MV-4-11 (cell line): ENCODE results near the gene CNGA2.
A peak's percentile ranks its signal among the peaks of the same experiment; 100 is the strongest.

Source experiments
- DNase-seq: peaks from one replicate; lab custom pipeline; 2025; lab: John Stamatoyannopoulos, UW

Gene CNGA2

DNA sequence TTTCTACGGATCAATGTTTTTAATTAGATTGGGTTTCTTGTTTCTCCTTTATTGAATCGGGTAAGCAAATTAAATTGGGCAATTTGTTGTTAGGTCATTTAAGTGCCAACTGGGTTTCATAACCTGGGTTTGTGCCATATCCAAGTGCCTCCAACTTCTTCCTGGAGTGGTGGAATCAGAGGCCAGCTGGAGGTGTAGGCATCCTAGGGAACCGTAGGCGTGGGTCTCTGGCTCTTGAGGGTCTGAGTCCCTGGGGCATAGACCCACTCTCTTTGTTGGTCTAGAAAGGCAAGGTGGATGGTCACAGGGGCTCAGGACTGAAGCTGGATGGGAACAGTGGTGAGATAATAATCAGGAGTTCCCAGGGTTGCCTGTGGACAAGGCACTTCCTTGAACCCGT, 18.3 kb downstream of the CNGA2 start:
- DNase-seq, result no peak

GRCh38 chrX:151753313-151754046, 18.9 kb downstream of the CNGA2 start:
- DNase-seq, result peak; percentile 24

DNA sequence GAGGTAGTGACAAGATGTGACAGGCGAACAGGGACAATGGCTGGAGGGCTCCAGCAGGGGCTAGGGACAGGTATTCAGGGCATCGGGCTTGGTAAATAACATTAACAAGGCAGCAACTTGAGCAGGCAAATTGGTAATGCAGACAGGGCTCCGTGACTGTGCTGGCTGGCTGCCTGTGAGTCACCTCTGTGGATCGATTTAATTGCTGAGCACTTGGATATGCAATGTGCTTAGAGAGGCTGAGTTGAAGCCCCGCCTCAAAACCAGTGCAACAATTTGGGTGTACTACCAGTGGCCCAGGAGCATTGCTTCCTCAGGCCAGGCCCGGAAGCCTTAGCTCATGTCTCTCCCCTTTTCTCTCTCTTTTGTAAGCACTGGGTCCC, 19.5 kb downstream of the CNGA2 start:
- peak; percentile 1 for DNase-seq

DNA sequence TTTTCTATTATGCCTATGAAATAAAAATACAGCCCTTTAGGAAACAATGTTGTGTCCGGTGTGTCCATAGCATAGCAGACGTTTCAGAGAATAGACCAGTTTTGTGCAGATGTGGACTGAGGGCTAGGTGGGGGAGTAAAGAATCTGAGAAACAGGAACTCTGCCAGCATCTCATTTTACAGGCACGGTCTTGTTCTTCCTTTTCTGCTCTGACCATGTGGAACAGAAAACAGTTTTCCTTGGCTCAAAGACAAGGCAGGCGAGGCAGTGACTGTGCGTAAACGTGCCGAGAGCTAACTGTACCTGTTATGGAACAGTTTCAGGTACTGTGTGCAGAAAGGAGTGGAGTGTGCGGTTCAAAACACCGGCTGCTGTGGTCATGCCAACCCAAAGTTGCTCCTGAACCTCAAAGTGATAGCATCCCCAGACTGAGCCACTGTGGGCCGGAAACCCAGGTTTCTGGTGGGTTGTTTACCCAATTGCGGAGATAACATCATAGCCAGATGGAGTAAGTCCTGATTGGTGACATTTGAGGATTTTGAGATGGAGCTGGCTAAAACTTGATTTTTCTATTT, 20.2 kb downstream of the CNGA2 start:
- no peak for DNase-seq

- DNase-seq, result no peak
These were observed 24.6 kb downstream of the CNGA2 start for GRCh38 chrX:151759041-151759708.

DNA sequence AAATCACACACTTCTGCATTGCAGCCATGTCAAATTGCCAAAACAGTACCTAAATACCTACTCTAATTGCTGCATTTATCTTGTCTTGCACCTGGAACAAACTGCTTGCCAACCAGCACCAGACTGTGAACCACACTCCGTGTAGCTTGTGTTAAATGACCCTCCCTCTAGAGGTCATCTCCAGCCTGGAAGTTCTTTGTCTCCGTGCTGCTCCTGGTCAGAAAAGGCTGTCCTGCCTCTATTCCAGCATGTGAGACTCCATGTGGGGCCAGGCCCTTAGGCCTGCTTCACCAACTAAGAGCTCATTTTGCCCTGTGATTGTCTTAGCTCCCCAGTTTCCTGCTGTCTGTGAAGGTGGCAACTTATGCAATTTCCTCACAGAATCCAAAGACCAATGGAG, 28.3 kb downstream of the CNGA2 start:
- no peak for DNase-seq

DNA sequence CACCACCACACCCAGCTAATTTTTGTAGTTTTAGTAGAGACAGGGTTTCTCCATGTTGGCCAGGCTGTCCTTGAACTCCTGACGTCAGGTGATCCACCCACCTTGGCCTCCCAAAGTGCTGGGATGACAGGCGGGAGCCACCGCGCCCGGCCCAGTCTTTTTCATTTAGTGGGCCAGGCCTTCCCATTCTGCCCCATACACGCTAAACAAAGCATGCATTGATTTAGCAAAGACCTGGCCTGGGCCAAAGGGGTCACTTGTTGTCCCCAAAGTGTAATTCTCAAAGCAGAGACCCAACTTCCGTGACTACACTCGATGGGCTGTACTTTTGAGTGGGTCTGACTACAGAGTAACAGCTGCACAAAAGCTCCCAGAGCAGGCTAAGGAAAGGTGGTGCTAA, 29.2 kb downstream of the CNGA2 start:
- DNase-seq, result no peak

DNA sequence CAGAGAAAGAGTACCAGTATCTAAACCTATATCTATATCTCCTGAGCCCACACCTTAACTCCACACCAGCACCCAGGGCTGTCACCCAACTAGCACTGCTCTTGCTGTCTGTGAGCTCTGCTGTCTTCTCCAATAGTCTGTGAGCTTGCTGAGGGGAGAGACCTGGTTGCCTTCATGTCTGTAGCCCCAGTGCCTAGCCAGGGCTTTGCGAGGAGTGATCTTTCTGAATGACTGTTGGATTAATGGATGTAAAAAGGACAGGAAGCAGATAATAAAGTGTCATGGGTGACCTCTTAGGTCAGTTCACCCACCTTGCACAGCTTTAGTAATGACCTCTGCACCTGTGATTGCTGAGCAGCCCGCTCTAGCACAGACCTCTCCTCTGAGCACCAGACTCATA, 30.5 kb downstream of the CNGA2 start:
- DNase-seq, result no peak

- no peak for DNase-seq
These were observed 37.2 kb downstream of the CNGA2 start for GRCh38 chrX:151771726-151772125.

- DNase-seq, result no peak
These were observed 38.9 kb downstream of the CNGA2 start for GRCh38 chrX:151773434-151773833.

DNA sequence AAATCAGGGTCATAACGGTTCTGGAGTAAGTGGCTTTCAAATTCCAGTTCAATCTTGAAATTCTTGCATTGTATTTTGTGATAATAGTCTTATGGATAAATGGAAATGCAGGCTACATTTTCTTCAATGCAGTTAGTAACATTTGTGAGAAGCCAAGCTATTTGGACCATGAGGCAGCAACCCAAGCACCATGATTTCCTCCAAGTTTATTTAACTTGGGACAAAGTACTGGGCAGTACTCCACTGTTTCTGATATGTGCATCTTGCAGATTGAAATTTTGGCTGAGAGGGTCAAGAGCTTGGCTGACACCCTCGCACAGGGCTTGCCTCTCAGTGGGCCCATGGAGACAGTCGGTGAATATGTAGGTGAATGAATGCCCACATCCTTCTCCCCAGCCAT, 39.9 kb downstream of the CNGA2 start:
- DNase-seq, result no peak

- DNase-seq, result no peak
These were observed 41.7 kb downstream of the CNGA2 start for GRCh38 chrX:151776181-151776731.

GRCh38 chrX:151776936-151777335, 42.4 kb downstream of the CNGA2 start:
- no peak for DNase-seq

- no peak for DNase-seq
These were observed 44.7 kb downstream of the CNGA2 start for GRCh38 chrX:151779258-151779657.

DNA sequence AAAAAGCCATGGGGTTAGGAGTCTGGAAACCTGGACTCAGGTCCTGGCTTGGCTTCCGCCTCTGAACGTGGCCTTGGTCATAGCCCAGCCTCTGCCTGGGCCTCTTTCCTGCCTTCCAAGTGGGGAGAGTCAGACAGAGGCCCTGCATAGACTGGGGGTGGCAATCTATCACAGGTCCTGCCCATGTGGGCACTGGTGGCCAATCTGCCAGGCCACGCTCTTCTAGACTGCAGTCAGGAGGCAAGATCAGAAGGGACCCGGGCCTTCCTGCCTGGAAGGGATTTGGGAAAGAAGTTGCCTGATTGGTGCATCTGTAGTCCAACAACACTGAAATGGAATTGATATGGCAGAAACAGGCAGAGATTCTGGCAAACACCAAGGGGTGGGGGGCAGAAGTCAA, 46.1 kb downstream of the CNGA2 start:
- DNase-seq, result no peak

GRCh38 chrX:151789179-151789800, 54.7 kb downstream of the CNGA2 start:
- no peak for DNase-seq

GRCh38 chrX:151790481-151791160, 56.1 kb downstream of the CNGA2 start:
- no peak for DNase-seq

DNA sequence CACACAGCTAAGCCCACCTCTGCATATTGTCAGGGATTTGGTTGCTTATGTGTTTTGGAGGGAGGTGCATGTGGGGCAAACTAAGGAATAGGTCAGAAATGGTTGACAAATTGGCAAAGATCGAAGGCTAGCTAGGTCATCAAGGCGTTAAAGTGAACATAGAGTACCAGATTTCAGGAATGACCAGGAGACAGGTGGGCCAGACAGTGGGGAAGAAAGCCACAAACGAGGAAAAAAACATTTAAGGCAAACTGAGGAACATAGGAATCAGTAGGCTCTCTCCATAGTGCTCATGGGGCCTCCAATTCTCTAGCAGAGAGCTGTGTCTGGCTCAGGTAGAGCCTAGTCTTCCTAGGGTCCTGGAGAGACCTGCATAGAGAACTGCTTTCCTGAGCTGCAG, 57.4 kb downstream of the CNGA2 start:
- no peak for DNase-seq

GRCh38 chrX:151792505-151792904, 58.0 kb downstream of the CNGA2 start:
- DNase-seq, result no peak

DNA sequence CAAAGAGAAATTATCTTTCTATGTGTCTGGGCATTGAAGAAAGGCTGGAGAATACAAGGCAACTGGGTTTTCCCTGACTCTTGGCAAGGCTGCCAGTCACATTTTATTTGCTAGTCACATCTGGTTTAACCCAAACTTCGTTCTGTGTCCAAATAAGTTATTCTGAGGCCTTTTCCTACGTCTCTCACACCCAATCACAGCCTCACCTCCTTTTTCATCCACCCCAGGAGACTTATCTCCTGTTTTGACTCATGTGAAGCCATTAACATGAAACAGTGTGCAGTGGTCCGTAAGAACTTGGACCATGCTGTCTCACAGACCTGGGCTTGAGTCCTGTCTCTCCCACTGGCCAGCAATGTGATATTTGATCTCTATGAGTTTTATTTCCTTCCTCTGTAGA, 59.3 kb downstream of the CNGA2 start:
- no peak for DNase-seq
